Stimulated activated CD4-positive, alpha-beta T cell treated with anti-CD3 and anti-CD28 coated beads, Interleukin-1b, Interleukin-23, amount 100 ng/mL, for 4 hours (primary cell): Measurements from ENCODE around the gene WIZ.

Experiments
- DNase-seq, 2 donors: peaks; one replicate each; pipeline ENCODE4 v3.0.0-alpha.2; 2020; ENCODE audit warnings: low read depth in 2 of 2

Gene WIZ

DNA sequence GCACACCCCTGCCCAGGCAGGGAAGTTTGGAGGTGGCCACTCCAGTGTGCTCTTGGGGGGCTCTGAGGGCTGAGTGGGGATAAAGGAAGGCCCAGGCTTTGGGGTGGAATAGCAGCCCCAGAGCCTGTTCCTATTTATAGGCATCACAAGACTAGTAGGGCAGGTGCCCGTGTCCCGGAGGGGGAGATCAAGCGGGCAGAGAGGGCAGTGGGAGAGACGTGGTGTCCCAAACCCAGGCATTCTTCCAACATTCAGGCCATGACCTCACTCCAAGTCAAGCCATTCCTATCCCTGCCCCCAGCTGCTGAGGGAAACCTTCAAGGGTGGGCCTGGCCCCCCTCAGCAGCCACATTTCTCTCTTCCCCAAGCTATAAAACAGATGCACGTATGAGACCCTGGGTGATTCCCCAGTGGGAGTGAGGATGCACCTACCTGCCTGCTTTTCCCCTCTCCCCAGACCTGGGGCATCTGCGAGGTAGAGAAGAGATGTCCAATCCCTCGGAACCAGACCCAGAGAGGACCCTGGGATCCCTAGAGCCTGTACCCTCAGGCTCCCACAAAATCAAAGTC lies 3.9 kb downstream of the WIZ start:
- no peak for DNase-seq

GRCh38 chr19:15445227-15445605 lies 4.5 kb downstream of the WIZ start:
- DNase-seq, result no peak

- DNase-seq, result no peak
Measured at GRCh38 chr19:15444505-15445226, 5.1 kb downstream of the WIZ start.

GRCh38 chr19:15443838-15444237 lies 5.9 kb downstream of the WIZ start:
- no peak for DNase-seq

DNA sequence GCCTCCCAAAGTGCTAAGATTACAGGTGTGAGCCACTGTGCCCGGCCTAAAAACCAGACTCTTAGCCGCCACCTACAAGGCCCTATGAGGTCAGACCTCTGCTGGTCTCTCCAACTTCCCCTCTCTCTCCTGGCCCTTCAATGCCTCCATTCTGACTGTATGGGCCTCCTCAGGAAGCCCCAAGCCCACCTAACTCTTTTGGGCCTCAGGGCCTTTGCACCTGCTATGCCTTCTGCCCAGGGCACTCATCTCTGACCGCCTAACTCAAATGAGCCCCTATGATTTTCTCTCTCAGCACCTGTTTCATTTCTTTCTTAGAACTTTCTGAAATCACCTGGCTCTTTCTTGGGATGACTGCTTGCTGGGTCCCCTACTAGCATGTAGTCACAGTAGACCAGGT lies 6.4 kb downstream of the WIZ start:
- DNase-seq, result no peak

DNA sequence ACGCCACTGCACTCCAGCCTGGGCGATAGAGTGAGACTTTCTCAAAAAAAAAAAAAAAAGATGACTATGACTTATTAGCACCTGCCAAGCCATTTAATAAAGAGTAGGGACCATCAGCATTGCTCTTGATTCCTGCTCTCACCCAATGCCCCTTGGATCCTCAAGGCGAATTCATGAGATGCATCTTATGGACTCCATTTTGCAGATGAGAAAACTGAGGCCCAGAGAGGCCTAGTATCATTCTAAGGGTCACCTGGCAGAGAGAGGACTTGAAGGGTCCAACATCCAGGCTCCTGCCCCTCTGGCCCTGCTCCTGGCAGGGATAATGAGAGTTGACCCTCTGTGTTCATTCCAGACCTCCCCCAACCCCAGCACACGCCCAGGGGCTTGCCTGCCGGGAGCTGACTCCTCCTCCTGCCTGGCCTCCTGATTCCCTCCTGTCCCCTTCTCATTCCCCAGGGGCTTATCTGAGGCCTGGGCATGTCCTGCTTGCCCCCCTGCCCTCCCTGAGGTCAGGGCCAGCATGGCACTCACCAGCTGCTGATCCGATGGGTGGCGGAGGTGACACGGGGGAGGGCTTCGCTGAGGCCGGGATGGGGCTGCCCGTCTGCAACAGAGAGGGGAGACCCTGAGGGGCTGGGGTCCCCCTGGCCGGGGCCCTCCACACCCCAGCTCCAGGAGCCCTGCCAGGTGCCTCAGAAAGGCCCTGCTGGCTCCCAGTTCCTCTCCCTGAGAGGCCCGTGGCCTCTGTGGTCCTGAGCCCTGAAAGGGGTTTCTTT lies 7.4 kb downstream of the WIZ start:
- no peak for DNase-seq

GRCh38 chr19:15441317-15441716 lies 8.4 kb downstream of the WIZ start:
- DNase-seq, result no peak

- no peak for DNase-seq
Measured at GRCh38 chr19:15439821-15440641, 9.7 kb downstream of the WIZ start.

GRCh38 chr19:15439078-15439799 lies 10.5 kb downstream of the WIZ start:
- no peak for DNase-seq

DNA sequence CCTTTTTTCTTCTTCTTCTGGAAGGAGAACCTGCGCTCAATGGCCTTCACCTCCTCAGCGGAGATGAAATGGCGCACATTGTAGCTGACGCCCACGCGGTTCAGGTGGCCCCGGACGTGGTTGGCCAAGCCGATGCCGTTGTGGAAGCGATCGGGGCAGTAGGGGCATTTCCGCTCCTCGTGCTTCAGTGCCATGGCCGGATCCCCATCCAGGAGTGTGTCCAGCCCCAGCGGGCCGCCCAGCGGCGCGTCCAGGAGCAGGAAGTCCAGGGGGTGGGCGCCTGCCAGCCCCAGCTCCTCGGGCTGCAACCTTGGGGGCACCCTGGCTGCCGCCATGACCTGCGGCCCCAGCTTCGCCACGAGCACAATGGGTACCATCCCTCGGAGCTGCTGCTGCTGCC lies 11.2 kb downstream of the WIZ start:
- no peak for DNase-seq

- no peak for DNase-seq
Measured at GRCh38 chr19:15438124-15438496, 11.6 kb downstream of the WIZ start.

DNA sequence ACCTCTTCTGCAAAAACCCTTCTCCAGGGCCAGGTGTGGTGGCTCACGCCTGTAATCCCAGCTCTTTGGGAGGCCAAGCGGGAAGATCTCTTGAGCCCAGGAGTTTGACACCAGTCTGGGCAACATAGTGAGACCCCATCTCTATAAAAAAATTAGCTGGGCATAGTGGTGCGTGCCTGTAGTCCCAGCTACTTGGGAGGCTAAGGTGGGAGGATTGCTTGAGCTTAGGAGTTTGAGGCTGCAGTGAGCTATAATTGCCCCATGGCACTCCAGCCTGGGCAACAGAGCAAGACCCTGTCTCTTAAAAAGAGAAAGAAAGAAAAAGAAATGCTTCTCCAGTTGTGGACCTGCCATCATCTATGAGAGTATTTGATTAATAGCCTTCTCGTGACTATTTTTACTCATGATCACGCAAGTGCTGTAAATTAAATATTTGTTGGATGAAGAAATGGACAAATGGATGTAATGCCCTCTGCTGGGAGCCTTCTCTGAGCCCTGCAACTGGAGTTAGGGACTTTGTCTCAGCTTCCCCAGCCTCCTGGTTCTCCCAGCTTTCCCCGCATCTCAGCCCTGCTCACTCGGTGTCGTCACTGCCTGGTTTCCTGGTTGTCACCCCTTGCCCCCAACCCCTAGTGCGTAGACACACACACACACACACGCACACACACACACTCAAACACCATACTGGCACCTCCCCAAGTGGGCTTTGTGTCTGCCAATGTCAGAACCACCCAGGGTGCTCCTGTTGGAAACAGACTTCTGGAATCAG lies 12.2 kb downstream of the WIZ start:
- DNase-seq, result no peak

DNA sequence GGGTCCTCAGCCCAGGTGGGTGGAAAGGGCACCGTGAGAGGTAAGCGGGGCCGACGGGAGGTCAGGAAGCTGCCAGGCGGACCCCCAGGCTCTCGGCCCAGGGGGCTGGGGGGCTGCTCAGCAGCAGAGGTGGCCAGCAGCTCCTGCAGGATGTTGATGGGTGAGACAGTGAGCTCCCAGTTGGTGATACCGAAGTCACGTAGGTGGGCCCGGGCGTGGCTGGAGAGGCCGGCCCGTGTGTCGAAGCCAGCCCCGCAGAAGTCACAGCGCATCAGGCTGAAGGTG lies 13.0 kb downstream of the WIZ start:
- DNase-seq, result no peak

GRCh38 chr19:15436012-15436825 lies 13.5 kb downstream of the WIZ start:
- no peak for DNase-seq

DNA sequence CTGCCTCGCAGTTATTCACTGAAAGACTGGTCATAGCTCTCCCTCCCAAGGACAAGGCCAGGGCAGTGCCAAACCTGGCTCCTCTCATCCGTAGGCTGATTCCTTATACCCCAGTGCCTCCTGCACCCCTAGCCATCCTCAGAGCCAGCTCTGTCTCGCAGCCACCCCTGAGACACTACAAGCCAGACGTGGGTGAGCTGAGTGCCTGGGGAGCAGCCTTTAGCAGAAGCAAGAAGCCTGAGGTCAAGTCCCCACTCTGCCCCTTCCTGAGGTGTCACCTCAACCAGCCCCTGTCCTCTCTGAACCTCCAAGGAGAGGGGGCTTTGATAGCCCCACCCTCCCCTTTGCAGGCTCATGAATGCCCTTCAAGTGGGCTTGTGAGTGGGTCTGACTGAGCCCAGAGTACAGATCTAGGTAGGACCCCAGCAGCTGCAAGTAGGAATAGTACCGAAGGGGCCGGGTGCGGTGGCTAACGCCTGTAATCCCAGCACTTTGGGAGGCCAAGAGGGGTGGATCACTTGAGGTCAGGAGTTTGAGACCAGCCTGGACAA lies 16.2 kb downstream of the WIZ start:
- no peak for DNase-seq

DNA sequence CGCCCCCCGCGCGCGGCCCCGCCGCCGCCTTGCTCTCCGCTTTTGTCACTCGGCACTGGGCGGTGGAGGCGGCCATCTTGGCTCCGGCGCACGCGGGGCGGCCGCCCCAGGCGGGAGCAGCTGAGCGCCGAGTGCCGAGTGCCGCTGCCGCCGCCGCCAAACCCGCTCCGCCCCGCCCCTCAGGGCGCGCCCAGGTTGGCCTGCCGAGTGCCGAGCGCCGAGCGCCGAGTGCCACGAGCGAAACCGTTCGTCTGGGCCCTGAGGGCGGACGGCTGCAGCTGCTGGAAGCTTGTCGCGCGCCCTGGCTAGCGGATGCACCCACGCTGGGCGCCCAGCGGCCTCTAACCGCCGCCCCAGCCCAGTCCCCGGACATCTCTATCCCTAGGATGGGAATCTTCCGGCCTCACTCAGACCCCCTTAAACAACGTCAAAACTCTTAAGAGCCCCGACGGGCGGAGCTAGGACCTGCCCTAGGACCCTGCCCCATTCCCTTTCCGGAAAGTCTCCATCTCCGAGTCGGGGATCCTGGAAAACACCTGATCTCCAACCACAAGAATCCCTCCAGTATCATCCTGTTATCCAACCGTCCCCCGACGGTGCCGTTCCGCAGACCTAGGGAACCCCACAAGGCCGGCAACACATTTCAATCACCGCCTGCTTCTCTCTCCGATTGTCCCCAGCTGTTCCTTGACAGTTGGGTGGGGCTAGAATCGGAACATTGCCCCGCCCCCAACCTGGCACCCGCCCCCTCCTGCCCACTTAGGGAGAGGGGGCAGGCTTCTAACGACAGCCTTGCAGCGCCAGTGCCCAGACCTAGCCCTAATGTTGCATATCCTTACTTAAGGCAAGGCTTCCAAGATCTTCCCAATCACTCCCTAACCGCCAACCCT lies 16.9 kb downstream of the WIZ start:
- peak; percentile 89 to 93 for DNase-seq

DNA sequence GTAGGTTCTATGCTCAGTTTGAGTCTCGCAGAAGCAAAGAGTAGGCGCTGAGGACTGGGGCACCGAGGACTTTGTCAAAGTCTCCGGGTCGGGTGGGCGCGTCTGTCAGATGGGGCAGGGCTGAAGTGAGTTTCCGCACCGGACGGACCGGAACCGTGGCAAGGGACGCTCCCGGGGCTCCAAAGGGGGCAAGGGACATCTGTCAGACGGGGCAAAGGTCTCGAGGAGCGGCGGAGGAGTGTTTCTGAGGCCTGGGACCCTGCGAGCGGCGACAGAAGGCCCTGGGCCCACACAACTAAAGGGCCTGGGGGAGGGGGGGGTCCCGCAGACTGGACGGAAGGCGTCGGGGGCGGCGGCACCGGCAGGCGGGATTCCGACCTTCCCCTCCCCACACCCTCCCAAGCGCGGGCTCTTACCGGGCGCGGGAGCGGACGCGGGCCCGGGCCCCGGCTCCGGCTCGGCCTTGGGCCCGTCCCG lies 17.7 kb downstream of the WIZ start:
- peak in 1 of 2 donors; percentile 29 for DNase-seq

- no peak for DNase-seq
Measured at GRCh38 chr19:15431396-15432017, 18.2 kb downstream of the WIZ start.
